Bronchial smooth muscle cell (primary cell): ENCODE measurements around the gene PRDM1. TPM values are rescaled to one million over a fixed set of nuclear protein-coding genes. Genes with fewer than 3 reads are reported as not detected.

Source experiments
- total RNA-seq: library from RNA; depleted of rRNA; stranded (reverse); fragments of >200 nt; gene quantifications from 2 replicates; pipeline ENCODE4 v1.2.1, GENCODE V29; 2014

The PRDM1 gene
- total RNA-seq = 0.95 and 1.2 TPM in 2 replicates

DNA sequence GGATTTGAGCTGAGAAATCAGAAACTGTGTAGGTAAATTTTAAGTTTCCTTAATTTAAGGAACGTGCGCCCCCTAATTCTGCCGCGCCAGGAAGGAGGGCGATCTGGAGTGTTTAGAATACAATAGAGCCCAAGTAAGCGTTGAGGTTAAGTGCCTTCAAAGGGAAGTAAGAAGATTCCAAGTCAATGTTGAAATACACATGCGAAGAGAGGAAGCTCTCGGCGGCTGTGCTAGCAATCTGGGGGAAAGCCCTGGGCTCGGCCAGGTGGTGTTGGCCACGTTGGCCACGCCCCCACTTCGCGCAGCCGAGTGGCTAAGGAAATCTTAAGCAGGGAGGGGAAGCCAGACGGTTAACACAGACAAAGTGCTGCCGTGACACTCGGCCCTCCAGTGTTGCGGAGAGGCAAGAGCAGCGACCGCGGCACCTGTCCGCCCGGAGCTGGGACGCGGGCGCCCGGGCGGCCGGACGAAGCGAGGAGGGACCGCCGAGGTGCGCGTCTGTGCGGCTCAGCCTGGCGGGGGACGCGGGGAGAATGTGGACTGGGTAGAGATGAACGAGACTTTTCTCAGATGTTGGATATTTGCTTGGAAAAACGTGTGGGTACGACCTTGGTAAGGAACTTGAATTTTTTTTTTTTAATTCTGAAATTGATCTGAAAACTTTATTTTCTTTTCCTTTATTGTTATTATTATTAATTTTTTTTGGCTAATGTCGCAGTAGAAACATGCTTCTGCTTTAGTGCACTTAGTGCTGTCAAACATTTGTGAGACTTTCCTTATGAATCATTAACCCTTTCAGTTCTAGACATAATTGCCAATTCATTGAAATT is at the start of gene PRDM1:
TSS of gene PRDM1 (plus strand) at position 353 of the 830 bp plus-strand sequence. CDS start at position 571, 218 bp downstream.

Other genes starting within 250 kb of the PRDM1 start
- gene ATG5, start 239.4 kb downstream of the PRDM1 start, total RNA-seq = 45.9 and 48.4 TPM in 2 replicates